A673 (cell line): Measurements from ENCODE around the gene PLCB2. TPM values are rescaled to one million over a fixed set of nuclear protein-coding genes. Genes with fewer than 3 reads are reported as not detected.

Source experiments
- BruUV-seq: library from RNA; stranded (reverse); fragments of 400-500 nt; replicated peaks from 2 replicates; lab custom pipeline; 2021; lab: Mats Ljungman, UMichigan
- CTCF ChIA-PET: fragments of 300-600 bp; sonication (Branson Sonifier 250); formaldehyde crosslinking; loops from one replicate; lab custom pipeline; 2022; ENCODE audit warnings: antibody characterized with exemption; lab: Charles Lee
- POLR2A ChIA-PET: fragments of 300-600 bp; sonication (Branson Sonifier 250); formaldehyde crosslinking; loops from one replicate; lab custom pipeline; 2022; ENCODE audit warnings: antibody characterized with exemption; ENCODE audit not compliant: low non-redundant PET; lab: Charles Lee
- DNase-seq: peaks from one replicate; pipeline ENCODE4 v3.0.0-alpha.2; 2015; ENCODE audit warnings: low spot score
- H3K27ac ChIP-seq: fragments of 200-600 bp; sonication (generic); 2 replicates; pipeline ENCODE4 v1.5.1; 2016; ENCODE audit warnings: mixed run types, low read depth, mild to moderate bottlenecking, mixed read lengths, antibody characterized with exemption, low read length; ENCODE audit not compliant: poor library complexity, severe bottlenecking
- H3K27me3 ChIP-seq: fragments of 200-600 bp; sonication (generic); replicated peaks from 2 replicates; pipeline ENCODE4 v1.6.1; 2017; ENCODE audit warnings: mixed run types, low read depth, mild to moderate bottlenecking, mixed read lengths, antibody characterized with exemption, low read length; ENCODE audit not compliant: insufficient read depth, poor library complexity
- H3K36me3 ChIP-seq: fragments of 200-600 bp; sonication (generic); 2 replicates; pipeline ENCODE4 v1.6.1; 2016; ENCODE audit warnings: mixed run types, mild to moderate bottlenecking, mixed read lengths, antibody characterized with exemption, low read length; ENCODE audit not compliant: insufficient read depth, poor library complexity, severe bottlenecking
- H3K4me1 ChIP-seq: fragments of 200-600 bp; sonication (generic); 2 replicates; pipeline ENCODE4 v1.6.1; 2017; ENCODE audit warnings: mixed run types, mild to moderate bottlenecking, mixed read lengths, antibody characterized with exemption, low read length; ENCODE audit not compliant: insufficient read depth, poor library complexity, severe bottlenecking
- H3K4me3 ChIP-seq: fragments of 200-600 bp; sonication (generic); 2 replicates; pipeline ENCODE4 v1.5.1; 2016; ENCODE audit warnings: low read depth, mixed run types, mild to moderate bottlenecking, mixed read lengths, low read length; ENCODE audit not compliant: poor library complexity, severe bottlenecking
- H3K9me3 ChIP-seq: fragments of 200-600 bp; sonication (generic); 2 replicates; pipeline ENCODE4 v1.6.1; 2016; ENCODE audit warnings: mixed run types, low read depth, mild to moderate bottlenecking, mixed read lengths, antibody characterized with exemption, low read length; ENCODE audit not compliant: poor library complexity, severe bottlenecking
- CTCF ChIP-seq: fragments of 300-800, 200-600 bp; sonication (generic); conservative IDR thresholded peaks from 2 replicates; pipeline ENCODE4 v1.5.1; 2017; ENCODE audit warnings: low read depth, mild to moderate bottlenecking, antibody characterized with exemption, low read length, moderate library complexity, mixed read lengths
- EZH2 ChIP-seq: fragments of 200-600 bp; sonication (generic); IDR thresholded peaks from 2 replicates; pipeline ENCODE4 v1.6.1; 2017; ENCODE audit warnings: borderline replicate concordance, low read depth, mild to moderate bottlenecking, mixed read lengths, antibody characterized with exemption, low read length; ENCODE audit not compliant: poor library complexity, severe bottlenecking
- intact Hi-C: fragments of 100-400 bp; cut with micrococcal nuclease; formaldehyde crosslinking; loops from one replicate; pipeline ENCODE4 v1.10.0; 2022; ENCODE audit not compliant: unreplicated experiment
- total RNA-seq: library from RNA; stranded (reverse); gene quantifications from 2 replicates; pipeline ENCODE4 v1.2.3, GENCODE V29; 2021

The PLCB2 gene
- total RNA-seq, 1 experiment from 2014 or later: 5.6 TPM

DNA sequence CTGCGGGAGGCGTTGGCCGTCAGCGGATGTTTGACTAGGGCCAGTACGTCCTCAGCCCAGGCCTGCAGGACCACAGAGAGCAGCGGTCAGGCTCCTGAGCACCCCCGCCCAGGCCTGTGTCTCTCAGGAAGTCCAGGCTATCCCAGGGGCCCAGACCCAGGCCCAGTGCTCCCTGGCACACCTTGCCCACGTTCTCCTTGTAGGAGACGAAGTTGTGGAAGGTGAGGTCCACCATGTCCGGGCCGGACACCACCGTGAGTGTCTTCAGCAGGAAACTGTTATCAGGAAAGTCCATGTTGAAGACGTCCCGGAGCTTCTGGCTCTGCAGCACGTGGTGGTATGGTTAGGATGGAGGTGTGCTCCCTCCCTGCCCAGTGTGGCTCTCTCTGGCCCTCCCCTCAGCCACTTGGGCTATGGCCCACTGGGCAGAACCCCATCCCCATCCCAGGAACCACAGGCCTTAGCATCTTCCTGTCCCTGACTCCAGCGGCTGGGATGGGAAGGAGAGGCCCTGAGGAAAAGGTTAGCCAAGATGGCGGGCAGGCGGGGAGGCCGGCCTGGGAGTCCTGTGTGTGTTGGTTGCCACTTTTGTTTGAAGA lies 5.3 kb downstream of the PLCB2 start:
- Histone ChIP-seq H3K9me3 (no peaks in the 10 kb centered on the region), H3K4me3 (no peak overlapping the region), H3K4me1 (no peaks in the 10 kb centered on the region), H3K36me3 (no peaks in the 10 kb centered on the region), H3K27ac (no peak overlapping the region), H3K27me3 (no peaks in the 10 kb centered on the region)
- no peak for DNase-seq
- ChIA-PET CTCF (no interaction called here), POLR2A (no interaction called here)
- intact Hi-C loops: no loop called here
- TF ChIP-seq CTCF: no peak
- no peak for TF ChIP-seq EZH2
- no TSS peak for BruUV-seq

DNA sequence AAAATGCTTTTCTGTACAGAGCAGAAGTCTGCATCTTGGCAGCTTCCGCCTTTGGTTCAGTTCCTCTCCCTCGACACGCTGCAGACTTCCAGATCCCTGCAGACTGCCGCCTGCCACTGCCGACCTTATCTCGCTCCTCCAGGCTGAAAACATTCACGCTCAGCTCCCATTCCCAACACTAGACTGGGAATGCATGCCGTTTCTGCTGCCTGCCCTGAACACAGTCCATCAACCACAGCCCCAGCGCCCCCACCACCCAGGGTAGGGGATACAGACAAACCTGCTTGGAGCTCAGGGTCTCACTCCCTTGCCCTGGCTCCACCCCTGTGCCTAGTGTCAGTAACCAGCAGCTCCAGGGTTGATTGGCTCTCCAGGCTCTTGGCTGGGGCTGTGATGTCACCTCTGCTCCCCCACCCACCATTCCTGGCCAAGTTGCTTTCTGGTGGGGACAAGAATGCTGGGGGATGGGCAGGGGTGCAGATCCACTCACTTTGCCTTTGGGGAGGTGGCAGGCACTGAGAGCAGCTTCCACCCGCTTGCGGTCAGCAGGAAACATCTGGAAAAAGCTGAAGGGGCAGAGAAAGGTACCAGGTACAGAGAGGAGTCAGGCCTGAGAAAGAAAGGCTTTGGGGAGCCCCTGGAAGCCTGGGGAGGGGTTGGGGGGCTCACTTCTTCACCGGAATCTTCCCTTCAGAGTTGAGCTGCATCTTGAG lies 6.1 kb downstream of the PLCB2 start:
- POLR2A ChIA-PET: no interaction called here
- intact Hi-C loops: no loop called here
- CTCF ChIA-PET: interaction anchor here (0.7 kb wide), 1 partner anchor 16 kb away, joined by 3 read pairs; no protein-coding TSS in a partner anchor
- TF ChIP-seq CTCF: no peak
- TF ChIP-seq EZH2: no peak
- H3K9me3 ChIP-seq: no peaks in the 10 kb centered on the region
- no peaks in the 10 kb centered on the region for H3K36me3 ChIP-seq
- H3K27ac ChIP-seq: no peak overlapping the region
- no TSS peak for BruUV-seq
- no peak for DNase-seq
- no peaks in the 10 kb centered on the region for H3K4me1 ChIP-seq
- H3K27me3 ChIP-seq: no peaks in the 10 kb centered on the region
- H3K4me3 ChIP-seq: no peak overlapping the region

GRCh38 chr15:40300771-40301170 lies 7.0 kb downstream of the PLCB2 start:
- DNase-seq: no peak
- H3K27ac ChIP-seq: no peak overlapping the region

More at GRCh38 chr15:40300771-40301170, 7.0 kb downstream of the PLCB2 start:
- ChIA-PET CTCF (interaction anchor here (0.7 kb wide), 1 partner anchor 15 kb away, joined by 3 read pairs; no protein-coding TSS in a partner anchor), POLR2A (no interaction called here)
- Histone ChIP-seq H3K36me3 (no peaks in the 10 kb centered on the region), H3K4me1 (no peaks in the 10 kb centered on the region), H3K4me3 (no peak overlapping the region), H3K9me3 (no peaks in the 10 kb centered on the region), H3K27me3 (no peaks in the 10 kb centered on the region)
- intact Hi-C loops: no loop called here
- BruUV-seq: no TSS peak
- TF ChIP-seq EZH2 (no peak), CTCF (no peak)
